Keratinocyte (primary cell): ENCODE results near the gene KLHL3.

ENCODE experiments used
- EZH2 ChIP-seq: IDR thresholded peaks from one replicate; pipeline ENCODE4 v1.6.1; 2012; ENCODE audit warnings: inconsistent platforms, mild to moderate bottlenecking, low read length, moderate library complexity
- TF ChIP-seq, protein P1 (sequence below), 3 experiments: IDR thresholded peaks in 1 of 3; conservative IDR thresholded peaks in 1 of 3; optimal IDR thresholded peaks in 1 of 3; 2 replicates in 2 of 3; 3 replicates in 1 of 3; pipeline versions ENCODE3 to v1.5.1; 2011; ENCODE audit warnings: low read length in 3 of 3, mild to moderate bottlenecking in 3 of 3, moderate library complexity in 2 of 3, control low read depth in 1 of 3, inconsistent platforms in 1 of 3; ENCODE audit not compliant: insufficient read depth in 2 of 3; ENCODE audit errors: extremely low read depth in 1 of 3

DNA sequence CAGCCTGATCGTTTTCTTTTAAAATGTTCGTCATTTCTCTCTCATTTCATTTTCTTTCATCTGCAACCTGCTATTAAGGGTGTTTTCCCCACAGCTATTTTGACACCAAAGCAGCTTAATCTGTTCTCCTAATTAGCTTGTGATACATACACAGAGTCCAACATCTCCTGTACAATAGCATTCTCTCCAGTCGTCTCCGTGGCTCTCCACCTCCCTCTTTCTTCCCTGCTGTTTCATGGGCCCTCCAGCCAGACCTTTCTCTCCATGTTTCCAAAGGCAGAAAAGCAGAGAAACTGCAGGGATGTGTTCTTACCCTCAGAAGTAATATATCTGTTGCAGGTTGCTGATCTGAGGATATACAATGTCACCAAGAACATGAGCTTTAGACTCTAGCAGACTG, 148.0 kb downstream of the KLHL3 start:
- TF ChIP-seq EZH2: no peak
- TF ChIP-seq, protein P1, sequence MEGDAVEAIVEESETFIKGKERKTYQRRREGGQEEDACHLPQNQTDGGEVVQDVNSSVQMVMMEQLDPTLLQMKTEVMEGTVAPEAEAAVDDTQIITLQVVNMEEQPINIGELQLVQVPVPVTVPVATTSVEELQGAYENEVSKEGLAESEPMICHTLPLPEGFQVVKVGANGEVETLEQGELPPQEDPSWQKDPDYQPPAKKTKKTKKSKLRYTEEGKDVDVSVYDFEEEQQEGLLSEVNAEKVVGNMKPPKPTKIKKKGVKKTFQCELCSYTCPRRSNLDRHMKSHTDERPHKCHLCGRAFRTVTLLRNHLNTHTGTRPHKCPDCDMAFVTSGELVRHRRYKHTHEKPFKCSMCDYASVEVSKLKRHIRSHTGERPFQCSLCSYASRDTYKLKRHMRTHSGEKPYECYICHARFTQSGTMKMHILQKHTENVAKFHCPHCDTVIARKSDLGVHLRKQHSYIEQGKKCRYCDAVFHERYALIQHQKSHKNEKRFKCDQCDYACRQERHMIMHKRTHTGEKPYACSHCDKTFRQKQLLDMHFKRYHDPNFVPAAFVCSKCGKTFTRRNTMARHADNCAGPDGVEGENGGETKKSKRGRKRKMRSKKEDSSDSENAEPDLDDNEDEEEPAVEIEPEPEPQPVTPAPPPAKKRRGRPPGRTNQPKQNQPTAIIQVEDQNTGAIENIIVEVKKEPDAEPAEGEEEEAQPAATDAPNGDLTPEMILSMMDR (optimal IDR thresholded peaks at IDR 0.05 in 1 of 3, IDR thresholded peaks at IDR 0.05 in 1 of 3, conservative IDR thresholded peaks at IDR 0.05 in 1 of 3; ENCODE audit: extremely low read depth in 1 of 3, insufficient read depth in 2 of 3, low read length in 3 of 3): no peak
